HL-60 (cell line): ENCODE data around the gene STAT6.

Experiments
- POLR2AphosphoS5 ChIP-seq: IDR thresholded peaks from 2 replicates; pipeline ENCODE4 v1.6.1; 2012; ENCODE audit warnings: low read depth
- SPI1 ChIP-seq: IDR thresholded peaks from 2 replicates; pipeline ENCODE4 v1.6.1; 2012; ENCODE audit warnings: low read depth, mild to moderate bottlenecking, borderline replicate concordance
- TF ChIP-seq, protein P1 (sequence below): IDR thresholded peaks from one replicate; pipeline ENCODE4 v1.5.1; 2011; ENCODE audit warnings: low read length, control low read depth, inconsistent platforms; ENCODE audit not compliant: insufficient read depth
- TF ChIP-seq, protein P2 (sequence below): IDR thresholded peaks from 2 replicates; pipeline ENCODE4 v1.6.1; 2012; ENCODE audit warnings: low read depth; ENCODE audit not compliant: insufficient replicate concordance

DNA sequence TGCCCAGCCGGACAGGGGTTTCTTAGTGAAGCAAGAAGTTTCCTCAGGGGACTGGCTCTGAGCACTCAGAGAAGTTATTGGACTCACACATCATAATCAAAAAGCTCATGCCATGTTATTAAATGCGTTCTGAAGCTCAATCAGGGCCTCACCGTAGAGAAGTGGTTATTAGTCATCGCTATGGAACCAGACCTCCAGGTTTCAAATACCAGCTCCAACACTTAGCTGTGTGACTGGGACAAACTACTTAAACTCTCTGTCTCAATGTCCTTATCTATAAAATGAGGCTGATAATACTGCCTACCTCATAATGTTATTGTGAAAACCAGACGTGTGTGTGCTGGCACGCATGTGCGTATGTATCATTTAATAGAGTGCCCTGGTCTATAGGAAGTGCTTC is 7.3 kb downstream of the STAT6 start:
- TF ChIP-seq, protein P1, sequence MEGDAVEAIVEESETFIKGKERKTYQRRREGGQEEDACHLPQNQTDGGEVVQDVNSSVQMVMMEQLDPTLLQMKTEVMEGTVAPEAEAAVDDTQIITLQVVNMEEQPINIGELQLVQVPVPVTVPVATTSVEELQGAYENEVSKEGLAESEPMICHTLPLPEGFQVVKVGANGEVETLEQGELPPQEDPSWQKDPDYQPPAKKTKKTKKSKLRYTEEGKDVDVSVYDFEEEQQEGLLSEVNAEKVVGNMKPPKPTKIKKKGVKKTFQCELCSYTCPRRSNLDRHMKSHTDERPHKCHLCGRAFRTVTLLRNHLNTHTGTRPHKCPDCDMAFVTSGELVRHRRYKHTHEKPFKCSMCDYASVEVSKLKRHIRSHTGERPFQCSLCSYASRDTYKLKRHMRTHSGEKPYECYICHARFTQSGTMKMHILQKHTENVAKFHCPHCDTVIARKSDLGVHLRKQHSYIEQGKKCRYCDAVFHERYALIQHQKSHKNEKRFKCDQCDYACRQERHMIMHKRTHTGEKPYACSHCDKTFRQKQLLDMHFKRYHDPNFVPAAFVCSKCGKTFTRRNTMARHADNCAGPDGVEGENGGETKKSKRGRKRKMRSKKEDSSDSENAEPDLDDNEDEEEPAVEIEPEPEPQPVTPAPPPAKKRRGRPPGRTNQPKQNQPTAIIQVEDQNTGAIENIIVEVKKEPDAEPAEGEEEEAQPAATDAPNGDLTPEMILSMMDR, result no peak
- TF ChIP-seq POLR2AphosphoS5, result no peak
- TF ChIP-seq, protein P2, sequence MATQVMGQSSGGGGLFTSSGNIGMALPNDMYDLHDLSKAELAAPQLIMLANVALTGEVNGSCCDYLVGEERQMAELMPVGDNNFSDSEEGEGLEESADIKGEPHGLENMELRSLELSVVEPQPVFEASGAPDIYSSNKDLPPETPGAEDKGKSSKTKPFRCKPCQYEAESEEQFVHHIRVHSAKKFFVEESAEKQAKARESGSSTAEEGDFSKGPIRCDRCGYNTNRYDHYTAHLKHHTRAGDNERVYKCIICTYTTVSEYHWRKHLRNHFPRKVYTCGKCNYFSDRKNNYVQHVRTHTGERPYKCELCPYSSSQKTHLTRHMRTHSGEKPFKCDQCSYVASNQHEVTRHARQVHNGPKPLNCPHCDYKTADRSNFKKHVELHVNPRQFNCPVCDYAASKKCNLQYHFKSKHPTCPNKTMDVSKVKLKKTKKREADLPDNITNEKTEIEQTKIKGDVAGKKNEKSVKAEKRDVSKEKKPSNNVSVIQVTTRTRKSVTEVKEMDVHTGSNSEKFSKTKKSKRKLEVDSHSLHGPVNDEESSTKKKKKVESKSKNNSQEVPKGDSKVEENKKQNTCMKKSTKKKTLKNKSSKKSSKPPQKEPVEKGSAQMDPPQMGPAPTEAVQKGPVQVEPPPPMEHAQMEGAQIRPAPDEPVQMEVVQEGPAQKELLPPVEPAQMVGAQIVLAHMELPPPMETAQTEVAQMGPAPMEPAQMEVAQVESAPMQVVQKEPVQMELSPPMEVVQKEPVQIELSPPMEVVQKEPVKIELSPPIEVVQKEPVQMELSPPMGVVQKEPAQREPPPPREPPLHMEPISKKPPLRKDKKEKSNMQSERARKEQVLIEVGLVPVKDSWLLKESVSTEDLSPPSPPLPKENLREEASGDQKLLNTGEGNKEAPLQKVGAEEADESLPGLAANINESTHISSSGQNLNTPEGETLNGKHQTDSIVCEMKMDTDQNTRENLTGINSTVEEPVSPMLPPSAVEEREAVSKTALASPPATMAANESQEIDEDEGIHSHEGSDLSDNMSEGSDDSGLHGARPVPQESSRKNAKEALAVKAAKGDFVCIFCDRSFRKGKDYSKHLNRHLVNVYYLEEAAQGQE, result no peak
- TF ChIP-seq SPI1, result no peak
